GM19452 (cell line): ENCODE measurements around the gene ANKS6.

Experiments
- ATAC-seq: cut with Tn5 transposase; IDR thresholded peaks from one replicate; pipeline ENCODE4 v1.9.1; 2021; ENCODE audit not compliant: unreplicated experiment

ANKS6 gene

GRCh38 chr9:98740226-98740881 is 56.0 kb downstream of the ANKS6 start:
- no peak for ATAC-seq

GRCh38 chr9:98738741-98739140 is 57.6 kb downstream of the ANKS6 start:
- no peak for ATAC-seq

GRCh38 chr9:98736226-98736625 is 60.1 kb downstream of the ANKS6 start:
- no peak for ATAC-seq

- no peak for ATAC-seq
Observed at GRCh38 chr9:98732801-98733200, 63.6 kb downstream of the ANKS6 start.

- no peak for ATAC-seq
Observed at GRCh38 chr9:98732091-98732490, 64.3 kb downstream of the ANKS6 start.

GRCh38 chr9:98730871-98731270 is 65.5 kb downstream of the ANKS6 start:
- ATAC-seq, result no peak

GRCh38 chr9:98728500-98728899 is 67.9 kb downstream of the ANKS6 start:
- ATAC-seq, result no peak

GRCh38 chr9:98727428-98727827 is 68.9 kb downstream of the ANKS6 start:
- ATAC-seq, result no peak

GRCh38 chr9:98726735-98727134 is 69.6 kb downstream of the ANKS6 start:
- ATAC-seq, result no peak

GRCh38 chr9:98724810-98725530 is 71.4 kb downstream of the ANKS6 start:
- ATAC-seq, result no peak

- ATAC-seq, result no peak
Observed at GRCh38 chr9:98721643-98722042, 74.7 kb downstream of the ANKS6 start.

GRCh38 chr9:98720402-98720801 is 76.0 kb downstream of the ANKS6 start:
- no peak for ATAC-seq

- ATAC-seq, result no peak
Observed at GRCh38 chr9:98719055-98719454, 77.3 kb downstream of the ANKS6 start.

GRCh38 chr9:98714833-98715232 is 81.5 kb downstream of the ANKS6 start:
- ATAC-seq, result no peak

- ATAC-seq, result no peak
Observed at GRCh38 chr9:98712987-98713386, 83.4 kb downstream of the ANKS6 start.

- no peak for ATAC-seq
Observed at GRCh38 chr9:98709968-98710965, 86.1 kb downstream of the ANKS6 start.

- ATAC-seq, result no peak
Observed at GRCh38 chr9:98708933-98709911, 87.1 kb downstream of the ANKS6 start, which contains the start of gene GABBR2. Gene GABBR2 (minus strand): TSS chr9:98708935. CDS start chr9:98708737, 198 bp downstream.

- ATAC-seq, result no peak
Observed at GRCh38 chr9:98708103-98708932, 88.0 kb downstream of the ANKS6 start.
